HCT116 (cell line): ENCODE results near the gene TSPAN33. TPM values are rescaled to one million over a fixed set of nuclear protein-coding genes. Genes with fewer than 3 reads are reported as not detected.

Experiments used
- ATAC-seq: fragments of 200-7000 bp; cut with Tn5 transposase; 2 replicates; pipeline ENCODE4 v1.9.1; 2020; ENCODE audit warnings: mild to moderate bottlenecking, moderate library complexity
- BruUV-seq: library from RNA; stranded (reverse); fragments of 400-500 nt; replicated peaks from 2 replicates; lab custom pipeline; 2021; lab: Mats Ljungman, UMichigan
- CTCF ChIA-PET: fragments of 300-600 bp; sonication (Branson Sonifier 250); formaldehyde crosslinking; loops from one replicate; lab custom pipeline; 2021; ENCODE audit warnings: antibody characterized with exemption; lab: Charles Lee
- POLR2A ChIA-PET: fragments of 300-600, 350-600 bp; sonication (Branson Sonifier 250); formaldehyde crosslinking; loops from one replicate; lab custom pipeline; 2021; ENCODE audit warnings: antibody characterized with exemption; lab: Charles Lee
- RAD21 ChIA-PET, 2 experiments: fragments of 300-600 bp; sonication (Branson Sonifier 250); formaldehyde crosslinking; loops; one replicate each; lab custom pipeline; 2023; ENCODE audit warnings: low total read pairs in 2 of 2; ENCODE audit not compliant: uncharacterized antibody in 2 of 2, unreplicated experiment in 2 of 2, low non-redundant PET in 1 of 2; lab: Charles Lee
- DNase-seq: peaks from one replicate; pipeline ENCODE4 v3.0.0-alpha.2; 2010; ENCODE audit warnings: low read depth, low spot score
- H2AFZ ChIP-seq: fragments of 200-600 bp; shearing (Covaris generic), sonication (generic); 2 replicates; pipeline ENCODE4 v1.6.1; 2017; ENCODE audit warnings: low read depth, mixed run types, mixed read lengths, antibody characterized with exemption, low read length; ENCODE audit not compliant: poor library complexity, severe bottlenecking
- H3K27ac ChIP-seq: 2 replicates; pipeline ENCODE4 v1.5.1; 2012; ENCODE audit warnings: low read depth, low read length
- H3K27me3 ChIP-seq: fragments of 200-600 bp; sonication (generic); 2 replicates; pipeline ENCODE4 v1.6.1; 2016; ENCODE audit warnings: mixed run types, low read length, mixed read lengths; ENCODE audit not compliant: insufficient read depth
- H3K36me3 ChIP-seq, 2 experiments: fragments of 200-500 bp in 1 of 2; fragments of 200-600 bp in 1 of 2; sonication (Bioruptor generic) in 1 of 2; sonication (generic) in 1 of 2; 2 replicates each; pipeline versions ENCODE4 v1.5.1 to v1.6.1; 2014 to 2016; ENCODE audit warnings: low read length in 2 of 2, inconsistent platforms in 1 of 2, mixed read lengths in 1 of 2, mixed run types in 1 of 2; ENCODE audit not compliant: insufficient read depth in 2 of 2, control insufficient read depth in 1 of 2
- H3K4me1 ChIP-seq, 2 experiments: fragments of 200-600 bp in 1 of 2; sonication (generic) in 1 of 2; 2 replicates each; pipeline versions ENCODE4 v1.5.1 to v1.6.1; 2012 to 2017; ENCODE audit warnings: low read length in 2 of 2, inconsistent platforms in 1 of 2, mild to moderate bottlenecking in 1 of 2, mixed read lengths in 1 of 2, mixed run types in 1 of 2, moderate library complexity in 1 of 2; ENCODE audit not compliant: insufficient read depth in 2 of 2, control insufficient read depth in 1 of 2
- H3K4me2 ChIP-seq: fragments of 200-600 bp; sonication (generic); 2 replicates; pipeline ENCODE4 v1.6.1; 2017; ENCODE audit warnings: mixed run types, low read length, mixed read lengths
- H3K4me3 ChIP-seq, 2 experiments: fragments of 200-600 bp in 1 of 2; sonication (generic) in 1 of 2; replicated peaks in 1 of 2; 2 replicates each; pipeline ENCODE4 v1.5.1; 2011 to 2016; ENCODE audit warnings: low read length in 2 of 2, control low read depth in 1 of 2, low read depth in 1 of 2, mild to moderate bottlenecking in 1 of 2, mixed read lengths in 1 of 2, mixed run types in 1 of 2
- H3K79me2 ChIP-seq: fragments of 200-600 bp; sonication (generic); 2 replicates; pipeline ENCODE4 v1.6.1; 2017; ENCODE audit warnings: mild to moderate bottlenecking, mixed run types, low read length, moderate library complexity, mixed read lengths; ENCODE audit not compliant: insufficient read depth
- H3K9ac ChIP-seq: fragments of 200-600 bp; sonication (generic); 2 replicates; pipeline ENCODE4 v1.6.1; 2016; ENCODE audit warnings: low read length, mixed read lengths
- H3K9me2 ChIP-seq: fragments of 200-600 bp; sonication (generic), shearing (Covaris generic); 2 replicates; pipeline ENCODE4 v1.6.1; 2017; ENCODE audit warnings: mixed run types, mild to moderate bottlenecking, moderate library complexity; ENCODE audit not compliant: insufficient read depth
- H3K9me3 ChIP-seq, 2 experiments: fragments of 200-500 bp in 1 of 2; fragments of 200-600 bp in 1 of 2; sonication (Bioruptor generic) in 1 of 2; sonication (generic) in 1 of 2; 2 replicates each; pipeline ENCODE4 v1.6.1; 2014 to 2017; ENCODE audit warnings: low read length in 2 of 2, mixed read lengths in 2 of 2, inconsistent platforms in 1 of 2, low read depth in 1 of 2, mild to moderate bottlenecking in 1 of 2, mixed run types in 1 of 2, moderate library complexity in 1 of 2; ENCODE audit not compliant: control insufficient read depth in 1 of 2, insufficient read depth in 1 of 2
- H4K20me1 ChIP-seq: fragments of 200-600 bp; sonication (generic), shearing (Covaris generic); 2 replicates; pipeline ENCODE4 v1.6.1; 2017; ENCODE audit warnings: mixed run types, mild to moderate bottlenecking, moderate library complexity; ENCODE audit not compliant: insufficient read depth
- EGR1 ChIP-seq: IDR thresholded peaks from 2 replicates; pipeline ENCODE4 v1.6.1; 2012; ENCODE audit warnings: low read depth
- FOSL1 ChIP-seq: IDR thresholded peaks from 2 replicates; pipeline ENCODE4 v1.6.1; 2012; ENCODE audit warnings: low read depth
- POLR2AphosphoS5 ChIP-seq: IDR thresholded peaks from 2 replicates; pipeline ENCODE4 v1.6.1; 2011; ENCODE audit warnings: mild to moderate bottlenecking, low read depth, low read length, moderate library complexity
- RAD21 ChIP-seq: IDR thresholded peaks from 2 replicates; pipeline ENCODE4 v1.6.1; 2012; ENCODE audit warnings: low read depth, mild to moderate bottlenecking
- SIN3A ChIP-seq: IDR thresholded peaks from 2 replicates; pipeline ENCODE4 v1.6.1; 2012; ENCODE audit warnings: low read depth
- TCF7L2 ChIP-seq: IDR thresholded peaks from 2 replicates; pipeline ENCODE4 v1.7.0; 2011; ENCODE audit warnings: borderline replicate concordance, inconsistent platforms; ENCODE audit not compliant: insufficient read depth, insufficient read length; ENCODE audit errors: extremely low read depth
- YY1 ChIP-seq: IDR thresholded peaks from 2 replicates; pipeline ENCODE4 v1.6.1; 2011; ENCODE audit warnings: low read length, low read depth, moderate library complexity, mild to moderate bottlenecking; ENCODE audit not compliant: insufficient replicate concordance; ENCODE audit errors: extremely low read depth
- intact Hi-C: fragments of 100-400 bp; cut with micrococcal nuclease; formaldehyde crosslinking; loops from 2 replicates; pipeline ENCODE4 v1.10.0; 2022
- total RNA-seq: library from RNA; stranded (reverse); gene quantifications from one replicate; pipeline ENCODE4 v1.2.1, GENCODE V29; 2021; ENCODE audit not compliant: unreplicated experiment
- TF ChIP-seq, protein P1 (sequence below): IDR thresholded peaks from 2 replicates; pipeline ENCODE4 v1.6.1; 2012
- TF ChIP-seq, protein P2 (sequence below): IDR thresholded peaks from 2 replicates; pipeline ENCODE4 v1.6.1; 2012; ENCODE audit warnings: low read depth

Gene TSPAN33
- total RNA-seq, 1 experiment from 2014 or later, result 22.2 TPM

DNA sequence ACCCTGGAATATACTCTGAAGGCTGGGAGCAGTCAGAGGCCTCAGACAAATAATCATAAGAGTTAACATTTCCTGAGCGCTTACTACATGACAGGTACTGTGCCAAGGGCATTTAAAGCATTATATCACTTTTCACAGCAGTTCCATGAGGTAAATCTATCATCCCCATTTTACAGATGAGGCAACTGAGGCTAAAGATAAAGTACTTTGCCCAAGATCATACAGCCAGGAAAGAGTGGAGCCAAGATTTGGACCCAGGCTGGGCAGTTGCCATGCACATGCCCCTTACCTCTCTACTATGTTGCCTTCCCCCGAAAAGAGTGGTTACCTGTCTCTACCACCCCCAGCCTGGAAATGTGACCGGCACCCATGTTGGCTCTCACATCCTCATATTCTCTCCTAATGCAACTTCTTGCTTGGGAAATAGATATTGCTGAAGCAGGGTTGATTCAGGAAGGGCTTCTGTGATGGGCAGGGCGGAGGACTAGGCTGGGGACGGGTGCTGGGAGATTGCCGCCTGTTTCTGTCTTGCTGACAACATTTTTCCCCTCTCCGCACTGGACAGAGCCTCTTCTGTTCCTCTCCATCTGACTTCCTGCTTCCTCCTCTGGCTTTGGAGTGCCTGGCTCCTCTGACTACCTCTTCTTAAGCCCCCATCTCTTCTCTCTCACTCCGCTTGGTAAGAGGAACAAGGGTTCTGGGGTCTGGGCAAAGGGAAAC, 57.7 kb downstream of the TSPAN33 start:
- Histone ChIP-seq H3K79me2 (no peaks in the 10 kb centered on the region), H3K4me2 (no peak overlapping the region), H4K20me1 (no peaks in the 10 kb centered on the region), H3K27me3 (no peaks in the 10 kb centered on the region), H3K4me1 (no peaks in the 10 kb centered on the region)
- CTCF ChIA-PET, result no interaction called here
- BruUV-seq, result no TSS peak
- intact Hi-C loops, result no loop called here
- DNase-seq (no peak), ATAC-seq (no peak)
- no peak for TF ChIP-seq YY1
- TF ChIP-seq, protein P1, sequence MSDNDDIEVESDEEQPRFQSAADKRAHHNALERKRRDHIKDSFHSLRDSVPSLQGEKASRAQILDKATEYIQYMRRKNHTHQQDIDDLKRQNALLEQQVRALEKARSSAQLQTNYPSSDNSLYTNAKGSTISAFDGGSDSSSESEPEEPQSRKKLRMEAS, result no peak
- TF ChIP-seq POLR2AphosphoS5, result no peak
- TF ChIP-seq FOSL1, result no peak
- TF ChIP-seq EGR1, result no peak
- TF ChIP-seq RAD21, result no peak
- no peak for TF ChIP-seq SIN3A
- TF ChIP-seq, protein P2, sequence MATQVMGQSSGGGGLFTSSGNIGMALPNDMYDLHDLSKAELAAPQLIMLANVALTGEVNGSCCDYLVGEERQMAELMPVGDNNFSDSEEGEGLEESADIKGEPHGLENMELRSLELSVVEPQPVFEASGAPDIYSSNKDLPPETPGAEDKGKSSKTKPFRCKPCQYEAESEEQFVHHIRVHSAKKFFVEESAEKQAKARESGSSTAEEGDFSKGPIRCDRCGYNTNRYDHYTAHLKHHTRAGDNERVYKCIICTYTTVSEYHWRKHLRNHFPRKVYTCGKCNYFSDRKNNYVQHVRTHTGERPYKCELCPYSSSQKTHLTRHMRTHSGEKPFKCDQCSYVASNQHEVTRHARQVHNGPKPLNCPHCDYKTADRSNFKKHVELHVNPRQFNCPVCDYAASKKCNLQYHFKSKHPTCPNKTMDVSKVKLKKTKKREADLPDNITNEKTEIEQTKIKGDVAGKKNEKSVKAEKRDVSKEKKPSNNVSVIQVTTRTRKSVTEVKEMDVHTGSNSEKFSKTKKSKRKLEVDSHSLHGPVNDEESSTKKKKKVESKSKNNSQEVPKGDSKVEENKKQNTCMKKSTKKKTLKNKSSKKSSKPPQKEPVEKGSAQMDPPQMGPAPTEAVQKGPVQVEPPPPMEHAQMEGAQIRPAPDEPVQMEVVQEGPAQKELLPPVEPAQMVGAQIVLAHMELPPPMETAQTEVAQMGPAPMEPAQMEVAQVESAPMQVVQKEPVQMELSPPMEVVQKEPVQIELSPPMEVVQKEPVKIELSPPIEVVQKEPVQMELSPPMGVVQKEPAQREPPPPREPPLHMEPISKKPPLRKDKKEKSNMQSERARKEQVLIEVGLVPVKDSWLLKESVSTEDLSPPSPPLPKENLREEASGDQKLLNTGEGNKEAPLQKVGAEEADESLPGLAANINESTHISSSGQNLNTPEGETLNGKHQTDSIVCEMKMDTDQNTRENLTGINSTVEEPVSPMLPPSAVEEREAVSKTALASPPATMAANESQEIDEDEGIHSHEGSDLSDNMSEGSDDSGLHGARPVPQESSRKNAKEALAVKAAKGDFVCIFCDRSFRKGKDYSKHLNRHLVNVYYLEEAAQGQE, result no peak
- no peak for TF ChIP-seq TCF7L2
- TF ChIP-seq, all 23 proteins: peak for 0
- H3K9me2 ChIP-seq, result no peaks in the 10 kb centered on the region; the same call in 1 of the 2 replicates
- no peak overlapping the region for H3K4me3 ChIP-seq
- no peak overlapping the region for H2AFZ ChIP-seq
- H3K36me3 ChIP-seq, result no peaks in the 10 kb centered on the region
- H3K9ac ChIP-seq, result no peak overlapping the region
- no peaks in the 10 kb centered on the region for H3K9me3 ChIP-seq
- H3K27ac ChIP-seq, result no peak overlapping the region
- POLR2A ChIA-PET, result no interaction called here
- RAD21 ChIA-PET, result no interaction called here
